Breast epithelium (tissue), 3 donors: ENCODE data around the gene MYOM3.

Source experiments
- CTCF ChIP-seq, 3 donors: fragments of 450-650 bp; IDR thresholded peaks; one replicate each; pipeline ENCODE4 v1.5.1; 2016 to 2017; ENCODE audit warnings: antibody characterized with exemption in 3 of 3, mild to moderate bottlenecking in 3 of 3, moderate library complexity in 3 of 3
- POLR2A ChIP-seq: fragments of 450-650 bp; IDR thresholded peaks from one replicate; pipeline ENCODE4 v1.6.1; 2016; ENCODE audit warnings: antibody characterized with exemption, mild to moderate bottlenecking, moderate library complexity

- no peak for TF ChIP-seq CTCF (IDR thresholded peaks at IDR 0.05)
- TF ChIP-seq POLR2A: no peak
Observed at GRCh38 chr1:24077278-24077978, 34.5 kb downstream of the MYOM3 start.
